Left renal pelvis (tissue), 4 donors: ENCODE data around the gene GSTA2. TPM values are rescaled to one million over a fixed set of nuclear protein-coding genes. Genes with fewer than 3 reads are reported as not detected.
"Not testable (repeated sequence)": the region's sequence is repeated elsewhere in the genome, so short reads cannot be mapped to it uniquely, and the experiment has no call there.

Source experiments
- DNase-seq, 4 donors: peaks; one replicate each; pipeline ENCODE4 v3.0.0-alpha.2; 2013; ENCODE audit warnings: low read depth in 4 of 4, low spot score in 3 of 4
- polyA plus RNA-seq, 4 donors: library from polyadenylated mRNA; unstranded; fragments of 120-200 nt; gene quantifications; one replicate each; pipeline ENCODE4 v1.2.1, GENCODE V29; 2013; ENCODE audit not compliant: insufficient read length in 4 of 4

Gene GSTA2
- polyA plus RNA-seq: under 1 TPM in 2 of 4 donors, not detected in 2; 0.19 to 0.29 TPM

- not testable (repeated sequence) for DNase-seq
These were observed at the start of gene GSTA2 for GRCh38 chr6:52763322-52763916. GSTA2 (minus strand) TSS chr6:52763475; CDS start chr6:52757947, 5,528 bp downstream.

- DNase-seq: not testable (repeated sequence)
These were observed 46.5 kb upstream of the GSTA2 start for GRCh38 chr6:52809777-52810176.

- no peak for DNase-seq
These were observed 45.4 kb upstream of the GSTA2 start for GRCh38 chr6:52808660-52809059.

GRCh38 chr6:52803668-52804255 is 40.5 kb upstream of the GSTA2 start, which contains the start of gene GSTA1:
GSTA1 (minus strand) TSS chr6:52803816; CDS start chr6:52799267, 4,549 bp downstream.
- DNase-seq: not testable (repeated sequence)

- no peak for DNase-seq
These were observed 39.5 kb upstream of the GSTA2 start for GRCh38 chr6:52802806-52803205.

GRCh38 chr6:52801188-52801841 is 38.0 kb upstream of the GSTA2 start:
- DNase-seq: no peak

GRCh38 chr6:52799272-52799671 is 36.0 kb upstream of the GSTA2 start:
- DNase-seq: not testable (repeated sequence)

- DNase-seq: not testable (repeated sequence)
These were observed 31.1 kb upstream of the GSTA2 start for GRCh38 chr6:52794366-52794765.

- no peak for DNase-seq
These were observed 27.6 kb upstream of the GSTA2 start for GRCh38 chr6:52790861-52791260.

- peak in 1 of 4 donors; percentile 12 for DNase-seq
These were observed 26.4 kb upstream of the GSTA2 start for GRCh38 chr6:52789658-52790057.

- peak in 2 of 4 donors; percentile 9 to 12 for DNase-seq
These were observed 25.2 kb upstream of the GSTA2 start for GRCh38 chr6:52788478-52788877.

GRCh38 chr6:52787917-52788316 is 24.6 kb upstream of the GSTA2 start:
- DNase-seq: no peak

- no peak for DNase-seq
These were observed 23.1 kb upstream of the GSTA2 start for GRCh38 chr6:52786249-52786956.

- DNase-seq: not testable (repeated sequence)
These were observed 19.5 kb upstream of the GSTA2 start for GRCh38 chr6:52782696-52783274.

- DNase-seq: not testable (repeated sequence)
These were observed 18.9 kb upstream of the GSTA2 start for GRCh38 chr6:52782209-52782608.

GRCh38 chr6:52779237-52779636 is 16.0 kb upstream of the GSTA2 start:
- DNase-seq: no peak

GRCh38 chr6:52776711-52777351 is 13.6 kb upstream of the GSTA2 start:
- DNase-seq: not testable (repeated sequence)

GRCh38 chr6:52769399-52769798 is 6.1 kb upstream of the GSTA2 start:
- DNase-seq: not testable (repeated sequence)

- DNase-seq: not testable (repeated sequence)
These were observed 4.4 kb upstream of the GSTA2 start for GRCh38 chr6:52767658-52768057.
